ENCODE data around the gene LRMDA.

Gene LRMDA

DNA sequence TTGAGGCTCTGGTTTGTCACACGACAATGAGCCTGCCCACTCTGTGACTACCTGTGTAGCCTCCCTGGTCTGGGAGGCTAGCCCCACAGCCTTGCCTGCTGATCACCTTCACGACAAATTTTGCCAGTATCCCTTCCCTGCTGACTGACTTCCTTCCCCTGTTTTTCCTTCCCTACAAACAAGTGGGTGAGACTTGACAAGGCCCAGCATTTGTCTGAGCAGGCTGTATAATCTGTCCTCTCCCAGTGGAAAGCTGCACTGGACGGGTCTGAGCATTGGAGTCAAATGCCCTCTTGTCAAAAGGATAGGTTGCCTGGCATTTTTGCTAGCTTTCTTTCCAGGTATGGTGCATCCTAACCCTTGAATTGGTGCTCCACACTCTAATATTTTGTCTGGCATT, 1117.7 kb downstream of the LRMDA start:
- Histone ChIP-seq H3K9ac (no peak overlapping the region), H3K36me3 (ENCODE audit: insufficient read depth) (no peaks in the 10 kb centered on the region), H3K4me3 (IDR thresholded peaks at IDR 0.05; ENCODE audit: insufficient read depth, low read depth, low read length) (no peak overlapping the region), H2AFZ (ENCODE audit: low read depth) (no peak overlapping the region), H3K4me1 (ENCODE audit: low read depth, poor library complexity, severe bottlenecking) (no peaks in the 10 kb centered on the region), H3K27ac (no peak overlapping the region), H3K27me3 (ENCODE audit: insufficient read depth, low read depth) (no peaks in the 10 kb centered on the region), H3K79me2 (ENCODE audit: insufficient read depth, low read depth) (no peaks in the 10 kb centered on the region), H3K4me2 (no peak overlapping the region), H4K20me1 (ENCODE audit: insufficient read depth) (no peaks in the 10 kb centered on the region)
- TF ChIP-seq, protein P1, sequence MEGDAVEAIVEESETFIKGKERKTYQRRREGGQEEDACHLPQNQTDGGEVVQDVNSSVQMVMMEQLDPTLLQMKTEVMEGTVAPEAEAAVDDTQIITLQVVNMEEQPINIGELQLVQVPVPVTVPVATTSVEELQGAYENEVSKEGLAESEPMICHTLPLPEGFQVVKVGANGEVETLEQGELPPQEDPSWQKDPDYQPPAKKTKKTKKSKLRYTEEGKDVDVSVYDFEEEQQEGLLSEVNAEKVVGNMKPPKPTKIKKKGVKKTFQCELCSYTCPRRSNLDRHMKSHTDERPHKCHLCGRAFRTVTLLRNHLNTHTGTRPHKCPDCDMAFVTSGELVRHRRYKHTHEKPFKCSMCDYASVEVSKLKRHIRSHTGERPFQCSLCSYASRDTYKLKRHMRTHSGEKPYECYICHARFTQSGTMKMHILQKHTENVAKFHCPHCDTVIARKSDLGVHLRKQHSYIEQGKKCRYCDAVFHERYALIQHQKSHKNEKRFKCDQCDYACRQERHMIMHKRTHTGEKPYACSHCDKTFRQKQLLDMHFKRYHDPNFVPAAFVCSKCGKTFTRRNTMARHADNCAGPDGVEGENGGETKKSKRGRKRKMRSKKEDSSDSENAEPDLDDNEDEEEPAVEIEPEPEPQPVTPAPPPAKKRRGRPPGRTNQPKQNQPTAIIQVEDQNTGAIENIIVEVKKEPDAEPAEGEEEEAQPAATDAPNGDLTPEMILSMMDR (conservative IDR thresholded peaks at IDR 0.05; ENCODE audit: low read depth, low read length) = no peak

- no peaks in the 10 kb centered on the region for H3K27me3 ChIP-seq (ENCODE audit: insufficient read depth, low read depth)
- H2AFZ ChIP-seq (ENCODE audit: low read depth) = no peak overlapping the region
- no peak overlapping the region for H3K9ac ChIP-seq
- no peak overlapping the region for H3K27ac ChIP-seq
- no peaks in the 10 kb centered on the region for H4K20me1 ChIP-seq (ENCODE audit: insufficient read depth)
- H3K36me3 ChIP-seq (ENCODE audit: insufficient read depth) = no peaks in the 10 kb centered on the region
- H3K4me3 ChIP-seq (IDR thresholded peaks at IDR 0.05; ENCODE audit: insufficient read depth, low read depth, low read length) = no peak overlapping the region
- H3K4me1 ChIP-seq (ENCODE audit: low read depth, poor library complexity, severe bottlenecking) = no peaks in the 10 kb centered on the region
- TF ChIP-seq, protein P1 (conservative IDR thresholded peaks at IDR 0.05; ENCODE audit: low read depth, low read length) = no peak
- H3K79me2 ChIP-seq (ENCODE audit: insufficient read depth, low read depth) = no peaks in the 10 kb centered on the region
- no peak overlapping the region for H3K4me2 ChIP-seq
Observed at GRCh38 chr10:76550806-76551205, 1119.4 kb downstream of the LRMDA start.

DNA sequence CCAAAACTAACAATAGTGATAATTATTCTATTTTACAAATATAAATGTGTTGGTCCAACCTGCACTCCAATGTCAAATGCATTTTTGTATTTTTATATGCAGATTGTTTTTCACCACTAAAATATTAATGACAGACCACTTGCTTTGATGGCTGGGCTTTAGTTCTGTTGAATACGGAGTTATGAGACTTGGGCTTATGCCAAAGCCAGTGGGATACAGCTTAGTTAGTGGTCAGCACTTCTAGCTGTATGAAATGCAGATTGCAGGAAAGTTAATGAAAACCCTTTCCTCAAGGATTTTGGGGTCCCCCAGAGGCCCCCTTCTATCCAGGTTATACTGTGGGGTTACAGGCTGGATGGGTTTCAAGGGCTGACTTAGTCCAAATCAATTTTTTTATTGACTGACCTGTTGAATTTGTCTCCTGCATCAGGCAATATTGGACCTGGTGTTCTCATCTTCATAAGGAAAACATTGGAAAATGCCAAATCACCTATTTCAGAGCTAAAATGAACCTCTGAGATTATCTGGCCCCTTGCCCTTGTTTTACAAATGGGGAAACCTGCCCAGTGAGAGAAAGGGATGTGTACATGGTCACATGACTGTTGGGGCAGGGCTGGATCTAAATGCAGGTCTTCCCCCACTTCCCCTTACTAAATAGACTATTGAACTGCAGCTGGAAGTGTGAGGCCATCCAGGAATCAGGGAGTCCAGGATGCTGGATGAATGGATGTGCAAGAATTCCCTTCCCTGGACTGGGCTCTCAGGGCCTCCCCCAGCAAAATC, 1120.9 kb downstream of the LRMDA start:
- Histone ChIP-seq H3K36me3 (ENCODE audit: insufficient read depth) (no peaks in the 10 kb centered on the region), H3K79me2 (ENCODE audit: insufficient read depth, low read depth) (no peaks in the 10 kb centered on the region), H3K27me3 (ENCODE audit: insufficient read depth, low read depth) (no peaks in the 10 kb centered on the region), H2AFZ (ENCODE audit: low read depth) (no peak overlapping the region), H3K27ac (no peak overlapping the region), H3K4me2 (no peak overlapping the region), H3K4me1 (ENCODE audit: low read depth, poor library complexity, severe bottlenecking) (no peaks in the 10 kb centered on the region), H4K20me1 (ENCODE audit: insufficient read depth) (no peaks in the 10 kb centered on the region), H3K4me3 (IDR thresholded peaks at IDR 0.05; ENCODE audit: insufficient read depth, low read depth, low read length) (no peak overlapping the region), H3K9ac (no peak overlapping the region)
- TF ChIP-seq, protein P1 (conservative IDR thresholded peaks at IDR 0.05; ENCODE audit: low read depth, low read length) = no peak

- Histone ChIP-seq H3K4me2 (no peak overlapping the region), H3K27ac (no peak overlapping the region), H3K79me2 (ENCODE audit: insufficient read depth, low read depth) (no peaks in the 10 kb centered on the region), H3K4me1 (ENCODE audit: low read depth, poor library complexity, severe bottlenecking) (no peaks in the 10 kb centered on the region), H4K20me1 (ENCODE audit: insufficient read depth) (no peaks in the 10 kb centered on the region), H3K9ac (no peak overlapping the region), H2AFZ (ENCODE audit: low read depth) (no peak overlapping the region), H3K4me3 (IDR thresholded peaks at IDR 0.05; ENCODE audit: insufficient read depth, low read depth, low read length) (no peak overlapping the region), H3K36me3 (ENCODE audit: insufficient read depth) (no peaks in the 10 kb centered on the region), H3K27me3 (ENCODE audit: insufficient read depth, low read depth) (no peaks in the 10 kb centered on the region)
- TF ChIP-seq, protein P1 (conservative IDR thresholded peaks at IDR 0.05; ENCODE audit: low read depth, low read length) = no peak
Observed at GRCh38 chr10:76553263-76554032, 1122.0 kb downstream of the LRMDA start.
